CD14-positive monocyte (primary cell): ENCODE measurements around the gene ZBBX. TPM values are rescaled to one million over a fixed set of nuclear protein-coding genes. Genes with fewer than 3 reads are reported as not detected.

Experiments
- DNase-seq, 3 donors: peaks; one replicate each; pipeline ENCODE4 v3.0.0-alpha.2; 2011 to 2022
- H2AFZ ChIP-seq: 2 replicates; pipeline ENCODE4 v1.6.0; 2012; ENCODE audit warnings: mild to moderate bottlenecking, low read depth, low read length, inconsistent platforms; ENCODE audit not compliant: insufficient read depth, poor library complexity, severe bottlenecking
- H3K27ac ChIP-seq, 2 donors: 1 replicate in 1 of 2; 2 replicates in 1 of 2; pipeline ENCODE4 v1.5.1; 2012 to 2013; ENCODE audit warnings: low read length in 2 of 2, control low read depth in 1 of 2, inconsistent platforms in 1 of 2, low read depth in 1 of 2, mild to moderate bottlenecking in 1 of 2
- H3K27me3 ChIP-seq, 2 donors: one replicate each; pipeline versions ENCODE4 v1.6.0 to v1.6.1; 2011 to 2013; ENCODE audit warnings: low read length in 2 of 2; ENCODE audit not compliant: control insufficient read depth in 2 of 2, insufficient read depth in 2 of 2
- H3K36me3 ChIP-seq, 2 donors: replicated peaks in 1 of 2; 1 replicate in 1 of 2; 2 replicates in 1 of 2; pipeline versions ENCODE4 v1.5.1 to v1.6.1; 2012 to 2013; ENCODE audit warnings: low read length in 2 of 2, control low read depth in 1 of 2, inconsistent platforms in 1 of 2, mild to moderate bottlenecking in 1 of 2; ENCODE audit not compliant: insufficient read depth in 2 of 2, control insufficient read depth in 1 of 2
- H3K4me1 ChIP-seq, 2 donors: 1 replicate in 1 of 2; 2 replicates in 1 of 2; pipeline versions ENCODE4 v1.5.1 to v1.6.1; 2012 to 2013; ENCODE audit warnings: low read length in 2 of 2, control low read depth in 1 of 2, inconsistent platforms in 1 of 2, mild to moderate bottlenecking in 1 of 2, moderate library complexity in 1 of 2; ENCODE audit not compliant: insufficient read depth in 2 of 2, control insufficient read depth in 1 of 2
- H3K4me2 ChIP-seq: replicated peaks from 2 replicates; pipeline ENCODE3; 2012; ENCODE audit warnings: low read length, moderate library complexity, mild to moderate bottlenecking; ENCODE audit not compliant: poor library complexity, severe bottlenecking; ENCODE audit errors: extremely low read depth
- H3K4me3 ChIP-seq, 3 experiments: fragments of 200-600 bp in 1 of 3; sonication (generic) in 1 of 3; replicated peaks in 1 of 3; 1 replicate in 2 of 3; 2 replicates in 1 of 3; pipeline ENCODE4 v1.5.1; 2011 to 2013; ENCODE audit warnings: low read length in 3 of 3, mild to moderate bottlenecking in 3 of 3, control low read depth in 2 of 3, low read depth in 2 of 3, inconsistent platforms in 1 of 3, moderate library complexity in 1 of 3
- H3K79me2 ChIP-seq: 2 replicates; pipeline ENCODE4 v1.6.0; 2012; ENCODE audit warnings: mild to moderate bottlenecking, control low read depth, inconsistent platforms, low read length, moderate library complexity; ENCODE audit not compliant: insufficient read depth
- H3K9ac ChIP-seq: 2 replicates; pipeline ENCODE4 v1.6.0; 2017; ENCODE audit warnings: low read length, mild to moderate bottlenecking; ENCODE audit not compliant: insufficient read depth, poor library complexity, severe bottlenecking
- H3K9me3 ChIP-seq, 2 donors: replicated peaks in 1 of 2; 1 replicate in 1 of 2; 2 replicates in 1 of 2; pipeline versions ENCODE4 v1.5.1 to v1.6.1; 2012 to 2013; ENCODE audit warnings: low read length in 2 of 2, control low read depth in 1 of 2; ENCODE audit not compliant: control insufficient read depth in 1 of 2, insufficient read depth in 1 of 2
- H4K20me1 ChIP-seq: 2 replicates; pipeline ENCODE4 v1.6.0; 2012; ENCODE audit warnings: mild to moderate bottlenecking, low read length, control low read depth, moderate library complexity; ENCODE audit not compliant: insufficient read depth
- H3K27ac Mint-ChIP-seq, 7 donors: one replicate each; pipeline ENCODE4 v1.8.0; 2020; ENCODE audit warnings: mild to moderate bottlenecking in 7 of 7, mixed read lengths in 7 of 7, moderate library complexity in 6 of 7, inconsistent platforms in 2 of 7
- H3K27me3 Mint-ChIP-seq, 3 donors: one replicate each; pipeline ENCODE4 v1.8.0; 2021 to 2022; ENCODE audit warnings: low read depth in 3 of 3, mild to moderate bottlenecking in 3 of 3, mixed read lengths in 3 of 3, moderate library complexity in 3 of 3, inconsistent platforms in 1 of 3
- H3K36me3 Mint-ChIP-seq, 2 donors: one replicate each; pipeline ENCODE4 v1.8.0; 2020; ENCODE audit warnings: mixed read lengths in 2 of 2, inconsistent platforms in 1 of 2, mild to moderate bottlenecking in 1 of 2
- H3K4me1 Mint-ChIP-seq: one replicate; pipeline ENCODE4 v1.8.0; 2020; ENCODE audit warnings: mild to moderate bottlenecking, mixed read lengths
- H3K4me3 Mint-ChIP-seq, 2 donors: one replicate each; pipeline ENCODE4 v1.8.0; 2020; ENCODE audit warnings: mild to moderate bottlenecking in 2 of 2, mixed read lengths in 2 of 2, moderate library complexity in 1 of 2
- H3K9me3 Mint-ChIP-seq, 7 donors: one replicate each; pipeline ENCODE4 v1.8.0; 2020 to 2022; ENCODE audit warnings: mixed read lengths in 7 of 7, mild to moderate bottlenecking in 6 of 7, moderate library complexity in 6 of 7, inconsistent platforms in 2 of 7
- CTCF ChIP-seq: fragments of 200-600 bp; IDR thresholded peaks from one replicate; pipeline ENCODE4 v1.8.0; 2022; ENCODE audit warnings: antibody characterized with exemption, mild to moderate bottlenecking
- WGBS: methylation state at CpG from one replicate; pipeline ENCODE4 v1.1.5; 2013; ENCODE audit warnings: missing lambda C conversion rate; ENCODE audit not compliant: insufficient coverage; 5-methylcytosine and 5-hydroxymethylcytosine counted together
- intact Hi-C, 2 donors: fragments of 100-400 bp; cut with micrococcal nuclease; formaldehyde crosslinking; loops; one replicate each; pipeline versions ENCODE4 v1.15.0 to v1.15.1; 2023
- polyA plus RNA-seq, 3 donors: library from polyadenylated mRNA; depleted of rRNA in 1 of 3; unstranded in 2 of 3; stranded (reverse) in 1 of 3; fragments of 300-500 nt in 2 of 3; fragments of >200 nt in 1 of 3; fragmentation: Illumina TruSeq in 2 of 3; gene quantifications; 1 replicate in 2 of 3; 2 replicates in 1 of 3; pipeline ENCODE4 v1.2.3, GENCODE V29; 2012 to 2021

ZBBX gene
- polyA plus RNA-seq, 3 donors: not detected

- Histone ChIP-seq H2AFZ (no peak overlapping the region), H3K79me2 (no peaks in the 10 kb centered on the region), H3K4me3 (no peak overlapping the region), H4K20me1 (no peaks in the 10 kb centered on the region), H3K27me3 (no peaks in the 10 kb centered on the region), H3K27ac (no peak overlapping the region), H3K9ac (no peak overlapping the region), H3K4me2 (no peak overlapping the region), H3K9me3 (no peaks in the 10 kb centered on the region), H3K36me3 (no peaks in the 10 kb centered on the region), H3K4me1 (no peaks in the 10 kb centered on the region)
- intact Hi-C loops: no loop called here
- no CpG with 5 or more reads among the region's 1 CpG for WGBS
- no peak for DNase-seq
- Mint-ChIP-seq H3K27me3 (peaks cover 0 to 2% (median 1%) of the 10 kb centered on the region in 3 donors), H3K4me3 (no peak overlapping the region), H3K36me3 (no peaks in the 10 kb centered on the region), H3K9me3 (peaks cover 0 to 5% (median 3%) of the 10 kb centered on the region in 7 donors), H3K27ac (no peak overlapping the region), H3K4me1 (no peaks in the 10 kb centered on the region)
- TF ChIP-seq CTCF: no peak
Observed at GRCh38 chr3:167225821-167226220, 154.3 kb downstream of the ZBBX start.

- DNase-seq: no peak
- H3K9me3 Mint-ChIP-seq: peaks cover 2 to 17% (median 6%) of the 10 kb centered on the region in 7 donors
- Histone ChIP-seq H3K9me3 (peaks cover 20 to 23% of the 10 kb centered on the region in 2 donors), H4K20me1 (no peaks in the 10 kb centered on the region), H3K4me2 (no peak overlapping the region), H3K4me3 (no peak overlapping the region), H2AFZ (no peak overlapping the region), H3K27ac (no peak overlapping the region), H3K36me3 (no peaks in the 10 kb centered on the region), H3K4me1 (no peaks in the 10 kb centered on the region), H3K9ac (no peak overlapping the region), H3K27me3 (no peaks in the 10 kb centered on the region), H3K79me2 (no peaks in the 10 kb centered on the region)
- TF ChIP-seq CTCF: no peak
- no peaks in the 10 kb centered on the region for H3K36me3 Mint-ChIP-seq
- peaks cover 0 to 2% (median 0%) of the 10 kb centered on the region in 3 donors for H3K27me3 Mint-ChIP-seq
- intact Hi-C loops: no loop called here
- no peaks in the 10 kb centered on the region for H3K4me1 Mint-ChIP-seq
- no peak overlapping the region for H3K27ac Mint-ChIP-seq
- H3K4me3 Mint-ChIP-seq: no peak overlapping the region
Observed at GRCh38 chr3:167209011-167209410, 171.1 kb downstream of the ZBBX start.
